ENCODE results near the gene GSE1. TPM values are rescaled to one million over a fixed set of nuclear protein-coding genes. Genes with fewer than 3 reads are reported as not detected.
A peak's percentile ranks its signal among the peaks of the same experiment; 100 is the strongest.

GSE1 gene
- total and polyA plus RNA-seq, 2 experiments from 2014 or later = 27.9 to 43.5 TPM

DNA sequence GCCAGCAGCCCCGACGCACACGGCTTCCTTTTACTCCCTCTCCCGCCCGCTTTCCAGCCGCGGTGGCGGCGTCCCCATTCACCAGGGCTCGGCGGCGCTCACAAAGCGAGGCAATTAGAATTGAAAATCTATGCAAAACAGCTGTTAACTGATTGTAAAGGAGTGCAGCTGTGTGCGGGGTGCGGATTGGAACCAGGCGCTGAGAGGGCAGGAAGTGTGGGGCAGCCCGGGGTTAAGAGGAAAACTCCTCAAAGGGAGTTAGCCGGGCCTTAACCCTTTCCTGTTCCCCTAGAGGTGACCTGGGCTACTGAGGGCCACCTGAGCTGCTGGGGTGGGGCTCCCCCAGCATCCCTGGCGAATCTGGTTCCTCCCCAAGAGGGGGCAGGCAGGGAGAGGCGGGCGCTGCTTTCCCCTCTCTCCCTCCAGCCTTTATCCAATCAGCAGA is 5.8 kb upstream of the GSE1 start:
- H3K9me3 ChIP-seq (ENCODE audit: low read depth) = no peaks in the 10 kb centered on the region
- no peak for DNase-seq (ENCODE audit: low spot score)
- peaks cover 60% of the 10 kb centered on the region for H4K20me1 ChIP-seq (ENCODE audit: insufficient read depth, poor library complexity, severe bottlenecking)
- no peak overlapping the region for H2AFZ ChIP-seq
- no peak overlapping the region for H3K4me3 ChIP-seq
- peak overlapping the region; percentile 62 for H3K27ac ChIP-seq
- H3K4me2 ChIP-seq = peak overlapping the region; percentile 76
- 17% methylated on average over 21 of the region's 21 CpGs for WGBS (ENCODE audit: low lambda C conversion rate, missing lambda C conversion rate)
- H3K4me1 ChIP-seq (ENCODE audit: insufficient read depth) = peaks cover 60% of the 10 kb centered on the region
- H3K27me3 ChIP-seq = no peaks in the 10 kb centered on the region
- H3K9me2 ChIP-seq (replicated peaks; ENCODE audit: insufficient read depth) = no peaks in the 10 kb centered on the region
- peaks cover 72% of the 10 kb centered on the region for H3K79me2 ChIP-seq
- TF ChIP-seq, protein P1, sequence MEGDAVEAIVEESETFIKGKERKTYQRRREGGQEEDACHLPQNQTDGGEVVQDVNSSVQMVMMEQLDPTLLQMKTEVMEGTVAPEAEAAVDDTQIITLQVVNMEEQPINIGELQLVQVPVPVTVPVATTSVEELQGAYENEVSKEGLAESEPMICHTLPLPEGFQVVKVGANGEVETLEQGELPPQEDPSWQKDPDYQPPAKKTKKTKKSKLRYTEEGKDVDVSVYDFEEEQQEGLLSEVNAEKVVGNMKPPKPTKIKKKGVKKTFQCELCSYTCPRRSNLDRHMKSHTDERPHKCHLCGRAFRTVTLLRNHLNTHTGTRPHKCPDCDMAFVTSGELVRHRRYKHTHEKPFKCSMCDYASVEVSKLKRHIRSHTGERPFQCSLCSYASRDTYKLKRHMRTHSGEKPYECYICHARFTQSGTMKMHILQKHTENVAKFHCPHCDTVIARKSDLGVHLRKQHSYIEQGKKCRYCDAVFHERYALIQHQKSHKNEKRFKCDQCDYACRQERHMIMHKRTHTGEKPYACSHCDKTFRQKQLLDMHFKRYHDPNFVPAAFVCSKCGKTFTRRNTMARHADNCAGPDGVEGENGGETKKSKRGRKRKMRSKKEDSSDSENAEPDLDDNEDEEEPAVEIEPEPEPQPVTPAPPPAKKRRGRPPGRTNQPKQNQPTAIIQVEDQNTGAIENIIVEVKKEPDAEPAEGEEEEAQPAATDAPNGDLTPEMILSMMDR (IDR thresholded peaks at IDR 0.05; ENCODE audit: poor library complexity) = no peak
- no peak for TF ChIP-seq EZH2phosphoT487 (IDR thresholded peaks at IDR 0.05; ENCODE audit: low read depth, severe bottlenecking, unreplicated experiment)
- no peak for TF ChIP-seq EZH2 (IDR thresholded peaks at IDR 0.05; ENCODE audit: borderline replicate concordance)
- H3K36me3 ChIP-seq (replicated peaks; ENCODE audit: insufficient read depth, low read depth) = no peaks in the 10 kb centered on the region

GRCh38 chr16:85607796-85608514 is 5.2 kb upstream of the GSE1 start:
- WGBS (ENCODE audit: low lambda C conversion rate, missing lambda C conversion rate) = 54% methylated on average over 11 of the region's 14 CpGs
- TF ChIP-seq, protein P1 (IDR thresholded peaks at IDR 0.05; ENCODE audit: poor library complexity) = no peak
- TF ChIP-seq EZH2 (IDR thresholded peaks at IDR 0.05; ENCODE audit: borderline replicate concordance) (no peak), EZH2phosphoT487 (IDR thresholded peaks at IDR 0.05; ENCODE audit: low read depth, severe bottlenecking, unreplicated experiment) (no peak)
- Histone ChIP-seq H4K20me1 (ENCODE audit: insufficient read depth, poor library complexity, severe bottlenecking) (peaks cover 60% of the 10 kb centered on the region), H3K36me3 (replicated peaks; ENCODE audit: insufficient read depth, low read depth) (no peaks in the 10 kb centered on the region), H3K4me1 (ENCODE audit: insufficient read depth) (peaks cover 58% of the 10 kb centered on the region), H3K27me3 (no peaks in the 10 kb centered on the region), H3K27ac (peak overlapping the region; percentile 62), H3K4me3 (no peak overlapping the region), H3K4me2 (peak overlapping the region; percentile 76), H3K9me2 (replicated peaks; ENCODE audit: insufficient read depth) (no peaks in the 10 kb centered on the region), H3K9me3 (ENCODE audit: low read depth) (no peaks in the 10 kb centered on the region), H3K79me2 (peaks cover 68% of the 10 kb centered on the region), H2AFZ (no peak overlapping the region)
- DNase-seq (ENCODE audit: low spot score) = no peak

- H3K4me3 ChIP-seq = no peak overlapping the region
- peaks cover 56% of the 10 kb centered on the region for H4K20me1 ChIP-seq (ENCODE audit: insufficient read depth, poor library complexity, severe bottlenecking)
- no peak overlapping the region for H2AFZ ChIP-seq
- no peak overlapping the region for H3K4me2 ChIP-seq
- H3K27ac ChIP-seq = no peak overlapping the region
- no peak for DNase-seq (ENCODE audit: low spot score)
- peaks cover 66% of the 10 kb centered on the region for H3K79me2 ChIP-seq
- TF ChIP-seq EZH2phosphoT487 (IDR thresholded peaks at IDR 0.05; ENCODE audit: low read depth, severe bottlenecking, unreplicated experiment) (no peak), EZH2 (IDR thresholded peaks at IDR 0.05; ENCODE audit: borderline replicate concordance) (no peak)
- TF ChIP-seq, protein P1 (IDR thresholded peaks at IDR 0.05; ENCODE audit: poor library complexity) = no peak
- H3K9me3 ChIP-seq (ENCODE audit: low read depth) = no peaks in the 10 kb centered on the region
- WGBS (ENCODE audit: low lambda C conversion rate, missing lambda C conversion rate) = 68% methylated on average over 11 of the region's 11 CpGs
- H3K4me1 ChIP-seq (ENCODE audit: insufficient read depth) = peaks cover 56% of the 10 kb centered on the region
- H3K36me3 ChIP-seq (replicated peaks; ENCODE audit: insufficient read depth, low read depth) = no peaks in the 10 kb centered on the region
- H3K27me3 ChIP-seq = no peaks in the 10 kb centered on the region
- no peaks in the 10 kb centered on the region for H3K9me2 ChIP-seq (replicated peaks; ENCODE audit: insufficient read depth)
Observed at GRCh38 chr16:85608515-85608885, 4.6 kb upstream of the GSE1 start.
